Bronchial epithelial cell (primary cell): Measurements from ENCODE around the gene IFT88. TPM values are rescaled to one million over a fixed set of nuclear protein-coding genes. Genes with fewer than 3 reads are reported as not detected.
A peak's percentile ranks its signal among the peaks of the same experiment; 100 is the strongest.
"Not testable (repeated sequence)": the region's sequence is repeated elsewhere in the genome, so short reads cannot be mapped to it uniquely, and the experiment has no call there.

ENCODE experiments used
- DNase-seq: peaks from one replicate; pipeline ENCODE4 v3.0.0-alpha.2; 2010; ENCODE audit warnings: low read depth
- FAIRE-seq: peaks from 2 replicates; lab custom pipeline; 2011; peaks lifted over from hg19 to GRCh38; lab: Jason Lieb, UNC
- H3K27me3 ChIP-seq: 2 replicates; pipeline ENCODE4 v1.5.1; 2011; ENCODE audit warnings: low read length; ENCODE audit not compliant: control insufficient read depth, insufficient read depth
- H3K36me3 ChIP-seq: 2 replicates; pipeline ENCODE4 v1.5.1; 2011; ENCODE audit warnings: low read length; ENCODE audit not compliant: control insufficient read depth, insufficient read depth
- H3K4me3 ChIP-seq: 2 replicates; pipeline ENCODE4 v1.5.1; 2011; ENCODE audit warnings: mild to moderate bottlenecking, low read depth, low read length, control low read depth
- total RNA-seq: library from RNA; depleted of rRNA; stranded (reverse); fragments of >200 nt; gene quantifications from 2 replicates; pipeline ENCODE4 v1.2.1, GENCODE V29; 2014
- TF ChIP-seq, protein P1 (sequence below): IDR thresholded peaks from 2 replicates; pipeline ENCODE4 v1.5.1; 2011; ENCODE audit warnings: mild to moderate bottlenecking, moderate library complexity, low read length, control low read depth, inconsistent platforms; ENCODE audit not compliant: insufficient read depth, severe bottlenecking

IFT88 gene
- total RNA-seq, 1 donor from 2014 or later: 4.5 TPM

DNA sequence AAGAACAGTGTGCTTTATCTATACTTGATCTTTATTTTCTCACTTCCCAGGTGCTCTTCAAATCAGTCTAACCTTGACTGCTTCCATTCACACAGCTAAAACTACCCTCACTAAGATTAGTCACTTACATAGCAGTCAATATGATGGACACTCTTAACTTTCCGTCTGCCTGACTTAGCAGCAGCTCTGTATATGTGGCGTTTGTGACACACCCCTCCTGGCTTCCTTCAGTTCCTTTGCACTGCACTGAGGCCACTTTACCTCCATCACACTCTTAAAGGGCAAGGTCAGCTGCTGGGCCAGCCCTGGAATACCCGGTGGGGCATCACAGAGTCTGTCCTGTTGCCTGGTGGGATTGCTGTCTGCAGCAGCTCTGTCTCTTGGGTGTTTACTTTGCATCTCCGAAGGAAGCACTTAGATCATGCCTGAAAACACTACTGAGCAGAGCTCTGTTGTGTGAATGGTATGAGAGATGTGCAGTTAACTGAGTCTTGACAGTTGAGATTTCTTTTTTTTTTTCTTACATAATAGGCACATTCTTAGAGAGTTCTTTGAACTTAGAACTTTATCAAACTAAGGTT is 101.0 kb downstream of the IFT88 start:
- Histone ChIP-seq H3K4me3 (no peak overlapping the region), H3K36me3 (no peaks in the 10 kb centered on the region), H3K27me3 (no peaks in the 10 kb centered on the region)
- DNase-seq: no peak
- no peak for FAIRE-seq
- TF ChIP-seq, protein P1, sequence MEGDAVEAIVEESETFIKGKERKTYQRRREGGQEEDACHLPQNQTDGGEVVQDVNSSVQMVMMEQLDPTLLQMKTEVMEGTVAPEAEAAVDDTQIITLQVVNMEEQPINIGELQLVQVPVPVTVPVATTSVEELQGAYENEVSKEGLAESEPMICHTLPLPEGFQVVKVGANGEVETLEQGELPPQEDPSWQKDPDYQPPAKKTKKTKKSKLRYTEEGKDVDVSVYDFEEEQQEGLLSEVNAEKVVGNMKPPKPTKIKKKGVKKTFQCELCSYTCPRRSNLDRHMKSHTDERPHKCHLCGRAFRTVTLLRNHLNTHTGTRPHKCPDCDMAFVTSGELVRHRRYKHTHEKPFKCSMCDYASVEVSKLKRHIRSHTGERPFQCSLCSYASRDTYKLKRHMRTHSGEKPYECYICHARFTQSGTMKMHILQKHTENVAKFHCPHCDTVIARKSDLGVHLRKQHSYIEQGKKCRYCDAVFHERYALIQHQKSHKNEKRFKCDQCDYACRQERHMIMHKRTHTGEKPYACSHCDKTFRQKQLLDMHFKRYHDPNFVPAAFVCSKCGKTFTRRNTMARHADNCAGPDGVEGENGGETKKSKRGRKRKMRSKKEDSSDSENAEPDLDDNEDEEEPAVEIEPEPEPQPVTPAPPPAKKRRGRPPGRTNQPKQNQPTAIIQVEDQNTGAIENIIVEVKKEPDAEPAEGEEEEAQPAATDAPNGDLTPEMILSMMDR: no peak

DNA sequence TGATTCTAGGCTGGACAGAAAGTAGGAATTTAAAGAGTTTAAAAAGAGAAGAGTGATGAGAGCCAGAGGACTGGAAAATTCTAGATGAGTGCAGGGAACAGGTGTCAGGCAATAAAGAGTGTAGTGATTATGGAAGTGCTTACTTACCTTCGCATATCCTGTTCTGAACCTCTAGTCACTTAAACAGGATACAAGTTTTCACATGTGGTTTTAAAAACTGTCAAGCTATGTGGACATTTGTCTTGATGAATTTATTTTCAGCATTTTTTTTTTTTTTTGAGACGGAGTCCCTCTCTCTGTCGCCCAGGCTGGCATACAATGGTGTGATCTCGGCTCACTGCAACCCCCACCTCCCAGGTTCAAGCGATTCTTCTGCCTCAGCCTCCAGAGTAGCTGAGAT is 102.2 kb downstream of the IFT88 start:
- H3K27me3 ChIP-seq: no peaks in the 10 kb centered on the region
- H3K36me3 ChIP-seq: no peaks in the 10 kb centered on the region
- H3K4me3 ChIP-seq: no peak overlapping the region
- TF ChIP-seq, protein P1: no peak
- DNase-seq: no peak
- FAIRE-seq: no peak

DNA sequence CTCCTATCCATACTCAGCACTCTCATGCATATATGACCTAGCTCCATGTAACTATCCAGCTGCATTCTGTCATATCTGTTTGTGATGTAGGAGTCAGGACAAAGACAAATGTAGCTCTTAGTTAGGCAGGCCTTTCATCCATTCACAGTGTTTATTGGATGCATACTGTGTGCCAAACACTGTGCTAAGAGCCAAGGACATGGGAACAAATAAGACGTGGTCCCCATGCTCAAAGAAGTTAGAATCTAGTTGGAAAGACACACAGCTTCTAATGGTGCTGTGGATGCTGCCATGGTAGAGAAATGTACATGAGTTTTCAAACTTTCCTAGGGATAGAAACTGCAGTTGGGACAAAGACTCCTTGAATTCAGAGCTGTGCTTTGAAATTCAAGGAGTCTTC is 104.8 kb downstream of the IFT88 start:
- no peak for FAIRE-seq
- H3K4me3 ChIP-seq: no peak overlapping the region

DNA sequence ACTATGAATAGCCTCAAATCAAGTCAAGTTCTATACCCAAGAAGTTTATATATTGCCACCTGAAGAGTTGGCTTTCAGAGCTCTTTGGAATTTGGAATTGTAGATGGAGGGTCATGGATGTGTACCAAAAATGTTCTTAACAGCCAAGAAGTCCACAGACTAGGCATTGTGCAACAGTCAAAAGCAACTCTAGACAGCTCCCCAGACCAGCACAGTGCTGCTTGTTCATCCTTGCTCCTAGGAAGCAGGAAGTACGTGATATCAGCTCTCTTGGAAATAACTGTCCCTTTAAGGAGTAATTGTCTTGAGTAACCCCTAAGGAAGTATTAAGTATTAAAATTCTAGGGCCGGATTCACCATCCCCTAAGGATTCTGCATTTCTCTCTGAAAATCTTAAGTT is 105.8 kb downstream of the IFT88 start:
- Histone ChIP-seq H3K36me3 (no peaks in the 10 kb centered on the region), H3K4me3 (no peak overlapping the region), H3K27me3 (no peaks in the 10 kb centered on the region)
- FAIRE-seq: no peak
- TF ChIP-seq, protein P1: no peak
- peak; percentile 13 for DNase-seq

More for the DNA sequence above, 104.8 kb downstream of the IFT88 start:
- TF ChIP-seq, protein P1: no peak
- Histone ChIP-seq H3K27me3 (no peaks in the 10 kb centered on the region), H3K36me3 (no peaks in the 10 kb centered on the region)
- no peak for DNase-seq

DNA sequence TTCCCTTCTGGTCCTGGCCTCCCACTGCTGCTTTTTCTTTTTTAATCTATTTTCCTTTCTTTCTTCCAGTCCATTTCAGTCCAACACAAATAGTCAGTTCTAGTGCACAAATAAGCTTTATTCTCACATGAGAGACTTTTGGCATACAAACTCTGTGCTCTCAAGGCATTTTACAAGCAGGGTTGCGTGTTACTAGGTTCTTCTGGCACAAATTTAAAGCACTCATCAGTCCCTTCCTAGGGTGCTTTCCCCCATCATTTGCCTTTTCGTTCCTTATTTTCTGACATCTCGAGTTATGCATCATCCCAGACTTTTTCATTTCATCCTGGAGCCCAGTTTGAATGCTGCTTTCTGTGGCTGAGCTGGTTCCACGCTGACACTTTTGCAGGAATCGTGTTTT is 106.8 kb downstream of the IFT88 start:
- no peak for FAIRE-seq
- H3K27me3 ChIP-seq: no peaks in the 10 kb centered on the region
- H3K4me3 ChIP-seq: no peak overlapping the region
- TF ChIP-seq, protein P1: no peak
- H3K36me3 ChIP-seq: no peaks in the 10 kb centered on the region
- DNase-seq: no peak

DNA sequence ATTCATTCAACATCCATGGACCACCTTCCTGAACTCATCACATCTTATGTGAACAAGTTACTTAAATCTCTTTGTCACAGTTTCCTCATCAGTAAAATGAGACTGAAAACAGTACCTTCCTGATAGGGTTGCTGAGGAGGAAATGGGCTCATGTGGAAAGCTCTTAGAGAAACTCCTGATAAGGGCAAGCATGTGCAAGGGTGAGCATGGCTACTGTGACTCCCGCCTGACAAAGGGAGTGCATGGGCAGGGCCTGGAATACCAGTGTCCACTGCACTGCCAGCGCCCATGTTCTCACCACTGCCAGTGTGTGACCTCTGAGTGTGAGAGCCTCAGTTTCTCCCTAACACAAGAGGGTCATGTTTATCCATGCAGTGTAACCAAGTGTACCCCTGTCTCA is 109.3 kb downstream of the IFT88 start:
- peak; percentile 79 for FAIRE-seq
- TF ChIP-seq, protein P1: no peak
- H3K27me3 ChIP-seq: no peaks in the 10 kb centered on the region
- H3K4me3 ChIP-seq: no peak overlapping the region
- DNase-seq: no peak
- H3K36me3 ChIP-seq: no peaks in the 10 kb centered on the region

DNA sequence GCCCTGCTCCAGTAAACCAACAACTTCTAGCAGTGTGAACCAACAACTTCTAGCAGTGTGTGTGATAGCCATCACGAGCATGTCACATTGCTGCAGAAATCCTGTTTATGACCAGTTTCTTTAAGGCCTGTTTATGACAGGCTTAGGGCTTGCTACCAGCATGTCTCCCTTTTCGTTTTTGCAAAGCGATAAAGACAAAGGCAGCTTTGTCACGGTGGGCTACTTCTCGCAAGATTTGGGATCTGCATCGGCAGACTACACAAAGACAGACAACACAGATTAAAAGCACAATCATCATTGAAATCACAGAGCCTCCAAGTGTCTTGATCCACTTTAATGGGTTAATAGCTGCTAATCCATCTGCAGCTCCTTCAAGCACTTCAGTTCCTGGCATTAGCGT is 111.6 kb downstream of the IFT88 start:
- not testable (repeated sequence) for DNase-seq, FAIRE-seq, H3K36me3 ChIP-seq

More for the DNA sequence above, 111.6 kb downstream of the IFT88 start:
- H3K4me3 ChIP-seq, H3K27me3 ChIP-seq: not testable (repeated sequence)
